Gastrocnemius medialis (tissue), 4 donors: ENCODE results near the gene TCTN1.

ENCODE experiments used
- POLR2A ChIP-seq, 2 donors: fragments of 450-650 bp; IDR thresholded peaks; one replicate each; pipeline ENCODE4 v1.6.1; 2017; ENCODE audit warnings: antibody characterized with exemption in 2 of 2, mild to moderate bottlenecking in 2 of 2, moderate library complexity in 2 of 2
- TF ChIP-seq, protein P1 (sequence below), 5 experiments: fragments of 450-650 bp in 3 of 5; fragments of 200-600 bp in 2 of 5; sonication (generic) in 2 of 5; IDR thresholded peaks in 4 of 5; conservative IDR thresholded peaks in 1 of 5; 1 replicate in 4 of 5; 2 replicates in 1 of 5; pipeline ENCODE4 v1.5.1; 2016 to 2019; ENCODE audit warnings: antibody characterized with exemption in 5 of 5, mild to moderate bottlenecking in 3 of 5, moderate library complexity in 3 of 5

DNA sequence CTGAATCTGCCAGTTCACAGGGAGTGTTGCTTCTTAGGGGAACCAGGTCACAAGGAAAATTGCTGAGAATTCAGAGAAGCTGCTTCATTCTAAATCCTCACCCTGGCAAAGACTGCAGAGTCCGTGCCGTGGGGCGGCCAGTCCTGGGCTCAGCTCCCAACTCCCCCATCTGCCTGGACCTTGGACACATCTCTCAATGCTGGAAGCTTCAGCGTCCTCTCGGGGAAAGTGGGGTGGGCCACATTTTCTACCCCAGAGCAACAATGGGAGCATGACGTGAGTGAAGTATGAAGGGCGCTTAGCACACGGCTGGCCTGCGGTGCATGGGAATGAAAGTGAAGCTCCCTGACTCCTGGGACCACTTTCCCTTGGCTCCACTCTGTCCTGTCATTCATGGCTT, 43.8 kb downstream of the TCTN1 start:
- TF ChIP-seq, protein P1, sequence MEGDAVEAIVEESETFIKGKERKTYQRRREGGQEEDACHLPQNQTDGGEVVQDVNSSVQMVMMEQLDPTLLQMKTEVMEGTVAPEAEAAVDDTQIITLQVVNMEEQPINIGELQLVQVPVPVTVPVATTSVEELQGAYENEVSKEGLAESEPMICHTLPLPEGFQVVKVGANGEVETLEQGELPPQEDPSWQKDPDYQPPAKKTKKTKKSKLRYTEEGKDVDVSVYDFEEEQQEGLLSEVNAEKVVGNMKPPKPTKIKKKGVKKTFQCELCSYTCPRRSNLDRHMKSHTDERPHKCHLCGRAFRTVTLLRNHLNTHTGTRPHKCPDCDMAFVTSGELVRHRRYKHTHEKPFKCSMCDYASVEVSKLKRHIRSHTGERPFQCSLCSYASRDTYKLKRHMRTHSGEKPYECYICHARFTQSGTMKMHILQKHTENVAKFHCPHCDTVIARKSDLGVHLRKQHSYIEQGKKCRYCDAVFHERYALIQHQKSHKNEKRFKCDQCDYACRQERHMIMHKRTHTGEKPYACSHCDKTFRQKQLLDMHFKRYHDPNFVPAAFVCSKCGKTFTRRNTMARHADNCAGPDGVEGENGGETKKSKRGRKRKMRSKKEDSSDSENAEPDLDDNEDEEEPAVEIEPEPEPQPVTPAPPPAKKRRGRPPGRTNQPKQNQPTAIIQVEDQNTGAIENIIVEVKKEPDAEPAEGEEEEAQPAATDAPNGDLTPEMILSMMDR (IDR thresholded peaks at IDR 0.05 in 4 of 5, conservative IDR thresholded peaks at IDR 0.05 in 1 of 5): no peak
- TF ChIP-seq POLR2A (IDR thresholded peaks at IDR 0.05): no peak
